WI38 (cell line): ENCODE data around the gene PIGR.

Experiments used
- H3K4me3 ChIP-seq: 2 replicates; pipeline ENCODE4 v1.5.1; 2011; ENCODE audit warnings: low read depth, mild to moderate bottlenecking, control low read depth, low read length
- TF ChIP-seq, protein P1 (sequence below): IDR thresholded peaks from 2 replicates; pipeline ENCODE4 v1.5.1; 2012; ENCODE audit warnings: low read depth, mild to moderate bottlenecking, control low read depth, low read length

Gene PIGR

DNA sequence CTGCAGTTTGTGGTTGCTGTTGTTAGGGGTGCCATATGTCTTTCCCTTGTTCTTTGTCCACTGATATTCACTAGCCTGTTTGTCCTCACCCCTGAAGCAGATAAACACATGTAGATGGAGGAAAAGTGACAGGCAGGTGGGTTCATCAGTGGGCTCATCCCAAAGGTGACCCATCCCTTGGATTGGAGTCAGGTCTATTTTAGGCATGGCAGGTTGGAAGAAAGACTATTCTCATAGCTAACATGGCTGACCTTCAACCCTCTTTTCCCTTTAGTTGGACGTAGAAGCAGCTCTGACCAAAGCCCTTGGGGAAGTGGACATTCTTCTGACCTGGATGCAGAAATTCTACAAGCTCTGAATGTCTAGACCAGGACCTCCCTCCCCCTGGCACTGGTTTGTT is 43.6 kb downstream of the PIGR start:
- H3K4me3 ChIP-seq: no peak overlapping the region
- TF ChIP-seq, protein P1, sequence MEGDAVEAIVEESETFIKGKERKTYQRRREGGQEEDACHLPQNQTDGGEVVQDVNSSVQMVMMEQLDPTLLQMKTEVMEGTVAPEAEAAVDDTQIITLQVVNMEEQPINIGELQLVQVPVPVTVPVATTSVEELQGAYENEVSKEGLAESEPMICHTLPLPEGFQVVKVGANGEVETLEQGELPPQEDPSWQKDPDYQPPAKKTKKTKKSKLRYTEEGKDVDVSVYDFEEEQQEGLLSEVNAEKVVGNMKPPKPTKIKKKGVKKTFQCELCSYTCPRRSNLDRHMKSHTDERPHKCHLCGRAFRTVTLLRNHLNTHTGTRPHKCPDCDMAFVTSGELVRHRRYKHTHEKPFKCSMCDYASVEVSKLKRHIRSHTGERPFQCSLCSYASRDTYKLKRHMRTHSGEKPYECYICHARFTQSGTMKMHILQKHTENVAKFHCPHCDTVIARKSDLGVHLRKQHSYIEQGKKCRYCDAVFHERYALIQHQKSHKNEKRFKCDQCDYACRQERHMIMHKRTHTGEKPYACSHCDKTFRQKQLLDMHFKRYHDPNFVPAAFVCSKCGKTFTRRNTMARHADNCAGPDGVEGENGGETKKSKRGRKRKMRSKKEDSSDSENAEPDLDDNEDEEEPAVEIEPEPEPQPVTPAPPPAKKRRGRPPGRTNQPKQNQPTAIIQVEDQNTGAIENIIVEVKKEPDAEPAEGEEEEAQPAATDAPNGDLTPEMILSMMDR: no peak

DNA sequence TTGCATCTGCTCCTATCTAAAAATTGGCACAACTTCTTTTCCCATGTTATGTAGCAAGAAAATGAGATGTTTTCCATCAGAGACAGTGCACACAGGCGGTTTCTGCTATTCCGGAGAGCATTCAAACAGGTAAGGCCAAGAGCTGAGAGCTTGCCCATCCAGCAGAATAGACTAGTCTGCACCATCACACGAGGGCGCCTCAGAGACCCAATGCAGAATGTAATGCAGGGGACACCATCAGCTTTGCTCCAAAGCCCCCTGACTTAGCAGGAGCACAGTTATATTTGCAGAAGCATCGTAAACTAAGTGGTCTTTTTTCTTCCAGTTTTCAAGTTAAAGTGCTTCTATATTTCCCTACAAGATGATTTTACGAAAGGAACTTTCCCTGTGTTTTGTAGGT is 44.3 kb downstream of the PIGR start:
- TF ChIP-seq, protein P1: no peak
- H3K4me3 ChIP-seq: no peak overlapping the region

DNA sequence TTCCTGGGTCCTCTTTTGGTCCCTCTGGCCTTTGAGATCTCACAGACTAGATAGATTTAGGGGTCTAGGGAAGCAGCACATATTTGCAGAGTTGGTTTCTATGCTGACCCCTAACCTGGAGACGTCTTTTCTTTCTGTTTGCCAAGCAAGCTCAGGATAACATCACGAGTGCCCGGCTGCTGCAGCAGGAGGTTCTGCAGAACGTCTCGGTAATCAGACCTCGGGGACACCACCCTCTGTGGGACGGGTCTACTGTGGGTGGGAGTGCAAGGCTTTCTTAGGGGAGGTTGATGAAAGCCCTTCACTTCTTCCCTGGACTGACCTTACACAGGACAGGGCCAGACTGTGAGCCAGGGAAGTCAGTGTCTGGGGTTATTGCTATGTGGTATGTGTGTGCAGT is 46.1 kb downstream of the PIGR start:
- TF ChIP-seq, protein P1: no peak
- H3K4me3 ChIP-seq: no peak overlapping the region

DNA sequence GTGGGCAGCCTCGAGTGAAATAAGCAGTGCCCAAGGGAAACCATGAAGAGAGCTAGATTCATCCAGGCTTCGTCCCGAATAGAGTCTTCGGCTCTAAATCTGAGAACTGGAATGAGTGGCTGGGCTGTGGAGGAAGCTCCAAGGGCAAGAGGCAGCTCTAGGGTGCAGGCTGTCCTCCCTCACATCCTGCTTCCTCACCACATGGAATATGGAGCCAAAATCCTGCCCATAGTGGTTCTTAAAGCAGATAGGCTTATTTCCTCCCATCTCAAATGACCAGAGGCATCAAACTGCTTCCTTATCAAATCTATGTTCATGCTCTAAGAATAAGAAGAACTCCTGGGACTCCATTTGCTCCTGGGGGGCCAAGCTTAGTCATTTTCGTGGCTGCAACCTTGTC is 46.5 kb downstream of the PIGR start:
- TF ChIP-seq, protein P1: no peak
- H3K4me3 ChIP-seq: no peak overlapping the region

DNA sequence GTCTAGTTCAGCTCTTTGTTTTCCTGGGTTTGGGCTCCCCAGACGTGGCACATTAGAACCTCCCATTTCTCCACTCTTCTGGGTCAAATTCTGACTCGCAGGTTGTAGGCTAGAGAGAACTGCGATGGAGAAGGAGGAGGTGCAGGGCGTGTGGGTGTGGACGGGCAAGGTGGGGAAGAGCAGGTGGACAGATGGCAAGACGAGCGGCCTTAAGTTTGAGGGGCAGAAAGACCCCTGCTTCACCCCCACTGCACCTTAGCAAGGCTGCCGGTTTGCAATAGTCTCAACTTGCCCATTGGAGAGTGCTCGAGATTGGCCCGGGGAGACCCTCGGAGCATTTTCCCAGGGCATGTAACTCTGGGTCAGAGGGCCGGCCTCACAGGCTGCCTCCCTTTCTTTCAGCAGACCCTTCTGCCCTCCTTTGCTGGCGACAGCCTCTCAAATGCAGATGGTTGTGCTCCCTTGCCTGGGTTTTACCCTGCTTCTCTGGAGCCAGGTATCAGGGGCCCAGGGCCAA is 47.3 kb downstream of the PIGR start:
- TF ChIP-seq, protein P1: no peak
- no peak overlapping the region for H3K4me3 ChIP-seq

DNA sequence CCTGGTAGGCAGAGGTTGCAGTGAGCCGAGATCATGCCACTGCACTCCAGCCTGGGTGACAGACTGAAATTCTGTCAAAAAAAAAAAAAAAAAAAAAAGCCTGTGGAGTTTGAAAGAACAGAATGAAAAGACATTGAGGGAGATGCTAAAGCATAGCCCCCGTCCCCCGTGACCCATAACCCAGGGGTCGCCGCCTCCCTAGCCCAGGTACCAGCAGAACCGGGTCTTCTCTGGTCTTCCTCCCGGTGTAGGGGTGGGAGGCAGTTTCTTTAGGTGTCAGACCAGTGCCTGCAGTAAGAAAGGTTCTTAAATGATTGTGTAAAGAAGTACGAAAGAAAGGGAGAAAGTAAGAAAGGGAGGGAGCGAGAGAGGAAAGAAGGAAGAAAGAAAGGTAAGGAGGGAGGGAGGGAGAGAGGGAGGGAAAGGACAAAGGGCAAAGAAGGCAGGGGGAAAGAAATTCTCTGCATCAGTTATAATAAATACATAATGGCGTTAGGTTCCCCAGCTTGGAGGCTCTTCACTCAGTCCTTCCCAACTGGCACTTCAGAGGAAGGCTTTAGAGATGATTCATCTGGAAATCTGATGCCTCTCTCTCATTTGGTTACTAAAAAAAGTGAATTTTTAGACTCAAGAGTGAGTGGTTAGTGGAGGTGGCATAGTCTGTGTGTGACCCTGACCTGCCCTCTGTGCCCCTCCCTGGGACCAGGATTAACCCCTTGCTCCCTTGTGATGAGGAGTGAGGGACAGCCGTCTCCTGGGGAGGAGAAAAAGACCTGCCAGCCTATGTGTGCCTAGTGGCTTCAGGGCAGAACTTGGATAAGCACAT is 48.0 kb downstream of the PIGR start:
- TF ChIP-seq, protein P1: no peak
- no peak overlapping the region for H3K4me3 ChIP-seq

DNA sequence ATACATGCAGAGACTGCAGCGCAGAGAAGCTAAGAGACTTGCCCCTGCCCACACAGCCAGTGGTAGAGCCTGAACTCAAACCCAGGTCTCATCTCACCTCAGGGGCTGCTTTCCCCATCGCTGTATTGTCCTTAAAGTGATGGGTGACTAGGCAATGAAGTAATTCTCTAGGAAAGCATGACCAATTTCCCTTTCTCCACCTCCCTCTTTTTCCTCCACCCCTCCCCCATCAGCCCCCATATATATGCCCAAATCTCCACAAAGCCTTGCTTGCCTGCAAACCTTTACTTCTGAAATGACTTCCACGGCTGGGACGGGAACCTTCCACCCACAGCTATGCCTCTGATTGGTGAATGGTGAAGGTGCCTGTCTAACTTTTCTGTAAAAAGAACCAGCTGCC is 49.1 kb downstream of the PIGR start, which contains the start of gene IL24:
Gene IL24, plus strand, starts transcription at position 269 of the 400 bp plus-strand sequence. CDS start 390 bp downstream, outside the sequence.
- TF ChIP-seq, protein P1: no peak
- H3K4me3 ChIP-seq: no peak within 1 kb of the TSS
